GM10266 (cell line): Measurements from ENCODE around the gene IGSF9.

Experiments
- DNase-seq: peaks from one replicate; pipeline ENCODE4 v3.0.0; 2012; ENCODE audit errors: extremely low spot score
- TF ChIP-seq, protein P1 (sequence below): IDR thresholded peaks from 2 replicates; pipeline ENCODE4 v1.5.1; 2012; ENCODE audit warnings: mild to moderate bottlenecking, low read depth; ENCODE audit not compliant: control insufficient read depth, insufficient read depth; ENCODE audit errors: missing control alignments

Gene IGSF9

GRCh38 chr1:159919236-159919865 lies 26.1 kb downstream of the IGSF9 start:
- DNase-seq: no peak
- TF ChIP-seq, protein P1, sequence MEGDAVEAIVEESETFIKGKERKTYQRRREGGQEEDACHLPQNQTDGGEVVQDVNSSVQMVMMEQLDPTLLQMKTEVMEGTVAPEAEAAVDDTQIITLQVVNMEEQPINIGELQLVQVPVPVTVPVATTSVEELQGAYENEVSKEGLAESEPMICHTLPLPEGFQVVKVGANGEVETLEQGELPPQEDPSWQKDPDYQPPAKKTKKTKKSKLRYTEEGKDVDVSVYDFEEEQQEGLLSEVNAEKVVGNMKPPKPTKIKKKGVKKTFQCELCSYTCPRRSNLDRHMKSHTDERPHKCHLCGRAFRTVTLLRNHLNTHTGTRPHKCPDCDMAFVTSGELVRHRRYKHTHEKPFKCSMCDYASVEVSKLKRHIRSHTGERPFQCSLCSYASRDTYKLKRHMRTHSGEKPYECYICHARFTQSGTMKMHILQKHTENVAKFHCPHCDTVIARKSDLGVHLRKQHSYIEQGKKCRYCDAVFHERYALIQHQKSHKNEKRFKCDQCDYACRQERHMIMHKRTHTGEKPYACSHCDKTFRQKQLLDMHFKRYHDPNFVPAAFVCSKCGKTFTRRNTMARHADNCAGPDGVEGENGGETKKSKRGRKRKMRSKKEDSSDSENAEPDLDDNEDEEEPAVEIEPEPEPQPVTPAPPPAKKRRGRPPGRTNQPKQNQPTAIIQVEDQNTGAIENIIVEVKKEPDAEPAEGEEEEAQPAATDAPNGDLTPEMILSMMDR: no peak

DNA sequence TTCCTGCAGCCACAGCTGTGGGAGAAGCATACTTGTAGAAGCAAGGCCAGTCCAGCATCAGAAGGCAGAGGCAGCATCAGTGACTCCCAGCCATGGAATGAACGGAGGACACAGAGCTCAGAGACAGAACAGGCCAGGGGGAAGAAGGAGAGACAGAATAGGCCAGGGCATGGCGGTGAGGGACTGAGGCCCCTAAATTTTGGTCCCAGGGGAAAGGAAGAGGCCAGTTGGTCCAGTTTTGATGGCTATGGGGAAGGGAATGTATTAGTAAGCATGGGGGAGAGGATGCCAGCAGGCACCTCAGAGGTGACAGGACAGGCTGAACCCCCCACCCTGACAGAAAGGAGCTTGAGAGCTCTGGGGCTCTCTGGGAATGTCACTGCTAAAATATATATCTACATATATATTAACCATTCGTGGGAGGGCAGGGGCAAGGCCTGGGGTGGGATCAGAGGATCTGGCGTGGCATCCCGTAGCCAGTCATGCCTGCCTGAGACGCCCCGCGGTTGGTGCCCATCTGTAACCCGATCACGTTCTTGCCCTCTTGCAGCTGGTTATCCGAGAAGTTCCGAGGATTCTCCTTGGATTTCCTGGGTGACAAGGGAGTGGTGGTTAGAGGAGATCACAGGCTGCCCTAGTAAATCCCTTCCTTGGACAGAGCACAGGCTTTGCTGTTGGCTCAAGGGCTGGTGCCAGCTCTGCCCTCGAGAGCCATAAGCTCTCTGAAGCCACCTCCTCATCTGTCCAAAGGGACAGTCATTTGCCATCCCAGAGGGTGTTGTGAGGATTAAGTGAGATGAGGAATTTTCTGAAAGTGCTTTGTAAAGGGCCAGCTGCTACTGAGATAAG lies 26.8 kb downstream of the IGSF9 start:
- no peak for DNase-seq
- TF ChIP-seq, protein P1: no peak

DNA sequence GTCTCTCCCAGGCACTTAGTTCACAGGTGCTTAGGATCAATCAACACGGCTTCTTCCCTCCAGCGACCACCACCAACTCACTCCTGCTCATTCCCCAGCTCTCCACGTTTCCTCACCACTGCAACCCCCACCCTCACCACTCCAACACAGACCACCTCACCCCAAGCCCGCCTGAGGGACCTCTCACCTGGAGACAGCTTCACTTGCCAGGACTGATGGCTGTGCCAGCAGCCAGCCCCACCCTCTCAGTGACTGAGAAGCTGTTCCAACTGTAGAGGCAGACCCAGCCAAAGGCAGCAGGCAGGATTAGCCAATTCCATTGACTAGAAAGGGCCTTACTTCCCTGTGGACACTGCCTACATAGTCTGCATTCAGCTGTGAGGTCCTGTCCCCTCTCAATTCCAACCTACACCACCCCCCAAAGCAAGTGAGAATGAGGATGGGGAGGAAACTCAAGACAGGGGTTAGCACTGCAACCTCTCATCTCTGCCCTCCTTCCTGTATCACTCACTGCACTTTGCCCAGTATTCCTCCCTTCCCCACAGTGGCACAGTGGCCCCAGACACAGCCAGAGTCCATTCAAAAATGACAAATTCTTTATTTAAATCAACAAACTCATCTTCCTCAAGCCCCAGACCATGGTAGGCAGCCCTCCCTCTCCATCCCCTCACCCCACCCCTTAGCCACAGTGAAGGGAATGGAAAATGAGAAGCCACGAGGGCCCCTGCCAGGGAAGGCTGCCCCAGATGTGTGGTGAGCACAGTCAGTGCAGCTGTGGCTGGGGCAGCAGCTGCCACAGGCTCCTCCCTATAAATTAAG lies 27.7 kb downstream of the IGSF9 start:
- TF ChIP-seq, protein P1: no peak
- DNase-seq: no peak

GRCh38 chr1:159916242-159917051 lies 29.0 kb downstream of the IGSF9 start:
- TF ChIP-seq, protein P1: no peak
- no peak for DNase-seq

DNA sequence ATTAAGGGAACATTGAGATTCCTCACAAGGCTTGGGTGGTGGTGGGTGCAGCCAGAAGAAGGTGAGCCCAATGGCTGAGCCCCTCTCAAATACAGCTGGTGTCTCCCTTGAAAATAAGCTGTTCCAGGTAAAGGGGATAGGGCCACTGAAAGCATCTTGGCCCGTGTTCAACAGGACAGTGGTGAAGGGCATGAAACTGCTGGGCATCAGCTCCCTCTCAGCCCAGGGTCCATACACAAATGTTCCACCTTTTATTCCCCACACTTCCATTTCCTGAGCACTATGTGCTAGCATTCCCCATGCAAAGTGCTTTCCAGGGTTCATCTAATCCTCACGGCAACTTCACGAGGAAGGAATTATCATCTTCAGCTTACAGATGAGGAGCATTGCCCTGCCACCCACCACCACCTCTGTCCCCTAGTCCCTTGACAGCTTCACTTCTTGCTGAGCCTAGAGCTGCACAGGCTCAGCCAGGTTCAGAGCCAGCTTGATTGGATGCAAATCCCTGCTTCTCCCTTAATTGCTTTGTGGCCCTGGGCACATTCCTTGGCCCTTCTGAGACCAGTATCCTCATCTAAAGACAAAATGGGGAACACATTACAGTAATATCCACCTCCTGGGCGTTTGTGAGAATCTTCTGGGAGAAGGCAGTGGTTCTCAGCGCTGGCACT lies 29.7 kb downstream of the IGSF9 start:
- TF ChIP-seq, protein P1: no peak
- DNase-seq: no peak

GRCh38 chr1:159914252-159915018 lies 31.0 kb downstream of the IGSF9 start:
- TF ChIP-seq, protein P1: no peak
- DNase-seq: no peak
